BE2C (cell line): ENCODE results near the gene PUS1. TPM values are rescaled to one million over a fixed set of nuclear protein-coding genes. Genes with fewer than 3 reads are reported as not detected.
A peak's percentile ranks its signal among the peaks of the same experiment; 100 is the strongest.
"Not testable (repeated sequence)": the region's sequence is repeated elsewhere in the genome, so short reads cannot be mapped to it uniquely, and the experiment has no call there.

Experiments used
- DNase-seq: peaks from one replicate; pipeline ENCODE4 v3.0.0-alpha.2; 2020
- H3K27me3 ChIP-seq: fragments of 250-450 bp; sonication (Bioruptor Pico); 2 replicates; pipeline ENCODE4 v1.5.1; 2020; ENCODE audit warnings: mild to moderate bottlenecking
- H3K36me3 ChIP-seq: fragments of 250-450 bp; sonication (Bioruptor Pico); 2 replicates; pipeline ENCODE4 v1.5.1; 2020; ENCODE audit warnings: mild to moderate bottlenecking
- H3K4me1 ChIP-seq: fragments of 250-450 bp; sonication (Bioruptor Pico); 2 replicates; pipeline ENCODE4 v1.5.1; 2020
- H3K4me3 ChIP-seq: 2 replicates; pipeline ENCODE4 v1.5.1; 2011; ENCODE audit warnings: low read depth, low read length
- H3K9me3 ChIP-seq: fragments of 250-450 bp; sonication (Bioruptor Pico); 2 replicates; pipeline ENCODE4 v1.5.1; 2020
- polyA plus RNA-seq: library from polyadenylated mRNA; unstranded; fragments of >200 nt; gene quantifications from one replicate; pipeline ENCODE4 v1.2.1, GENCODE V29; 2012; ENCODE audit warnings: low read depth, missing spikeins; ENCODE audit not compliant: insufficient read length, insufficient read depth
- TF ChIP-seq, protein P1 (sequence below): IDR thresholded peaks from 2 replicates; pipeline ENCODE4 v1.5.1; 2012; ENCODE audit warnings: mild to moderate bottlenecking, low read depth, low read length

The PUS1 gene
- 128 TPM for polyA plus RNA-seq

DNA sequence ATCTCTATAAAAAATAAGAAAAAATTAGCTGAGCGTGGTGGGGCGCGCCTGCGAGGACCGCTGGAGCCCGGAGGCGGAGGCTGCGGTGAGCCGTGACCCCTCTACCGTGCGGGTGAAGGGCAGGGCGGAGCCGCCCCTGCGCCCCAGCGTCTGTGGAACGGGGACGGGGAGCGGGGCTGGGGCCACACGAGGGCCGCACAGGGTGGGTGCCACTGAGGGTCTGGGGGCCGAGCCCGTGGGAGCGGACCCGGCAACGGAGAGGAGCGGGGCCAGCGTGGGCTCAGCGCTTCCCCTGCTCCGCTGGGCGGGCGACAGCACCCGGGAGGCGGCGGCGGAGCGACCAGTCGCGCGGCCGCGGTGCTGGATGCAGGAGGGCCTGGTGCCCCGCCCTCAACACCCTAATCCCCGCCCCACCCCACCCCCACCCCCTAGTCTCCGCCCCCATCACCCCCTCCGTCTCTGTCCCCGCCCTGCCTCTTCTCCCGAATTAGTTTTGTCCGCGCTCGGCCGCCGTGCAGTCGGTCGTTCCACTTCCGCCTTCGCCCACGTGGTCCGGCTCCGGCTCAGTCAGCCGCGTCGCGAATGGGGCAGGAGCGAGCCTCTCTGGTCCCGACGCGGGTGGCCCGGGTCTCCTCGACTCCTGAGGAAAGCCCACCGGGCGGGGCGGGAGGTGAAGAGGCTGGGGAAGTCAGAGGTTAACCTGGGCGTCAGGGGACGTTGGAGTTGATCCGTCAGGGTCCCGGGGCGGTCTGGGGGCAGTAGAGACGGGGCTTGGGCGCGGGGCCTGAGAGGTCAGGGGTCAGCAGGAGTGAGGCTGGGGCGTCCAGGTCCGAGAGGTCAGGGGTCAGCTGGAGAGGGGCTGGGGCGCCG, at the start of gene PUS1:
Gene PUS1, plus strand, starts transcription at position 566 of the 870 bp plus-strand sequence. CDS start 447 bp downstream, outside the sequence.
- H3K4me1 ChIP-seq = no peaks in the 10 kb centered on the region
- peaks cover 34% of the 10 kb centered on the region for H3K36me3 ChIP-seq
- no peaks in the 10 kb centered on the region for H3K27me3 ChIP-seq
- DNase-seq = peak; percentile 96
- TF ChIP-seq, protein P1, sequence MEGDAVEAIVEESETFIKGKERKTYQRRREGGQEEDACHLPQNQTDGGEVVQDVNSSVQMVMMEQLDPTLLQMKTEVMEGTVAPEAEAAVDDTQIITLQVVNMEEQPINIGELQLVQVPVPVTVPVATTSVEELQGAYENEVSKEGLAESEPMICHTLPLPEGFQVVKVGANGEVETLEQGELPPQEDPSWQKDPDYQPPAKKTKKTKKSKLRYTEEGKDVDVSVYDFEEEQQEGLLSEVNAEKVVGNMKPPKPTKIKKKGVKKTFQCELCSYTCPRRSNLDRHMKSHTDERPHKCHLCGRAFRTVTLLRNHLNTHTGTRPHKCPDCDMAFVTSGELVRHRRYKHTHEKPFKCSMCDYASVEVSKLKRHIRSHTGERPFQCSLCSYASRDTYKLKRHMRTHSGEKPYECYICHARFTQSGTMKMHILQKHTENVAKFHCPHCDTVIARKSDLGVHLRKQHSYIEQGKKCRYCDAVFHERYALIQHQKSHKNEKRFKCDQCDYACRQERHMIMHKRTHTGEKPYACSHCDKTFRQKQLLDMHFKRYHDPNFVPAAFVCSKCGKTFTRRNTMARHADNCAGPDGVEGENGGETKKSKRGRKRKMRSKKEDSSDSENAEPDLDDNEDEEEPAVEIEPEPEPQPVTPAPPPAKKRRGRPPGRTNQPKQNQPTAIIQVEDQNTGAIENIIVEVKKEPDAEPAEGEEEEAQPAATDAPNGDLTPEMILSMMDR = no peak
- H3K4me3 ChIP-seq = peak within 1 kb of the TSS; percentile 94
- H3K9me3 ChIP-seq = no peaks in the 10 kb centered on the region

DNA sequence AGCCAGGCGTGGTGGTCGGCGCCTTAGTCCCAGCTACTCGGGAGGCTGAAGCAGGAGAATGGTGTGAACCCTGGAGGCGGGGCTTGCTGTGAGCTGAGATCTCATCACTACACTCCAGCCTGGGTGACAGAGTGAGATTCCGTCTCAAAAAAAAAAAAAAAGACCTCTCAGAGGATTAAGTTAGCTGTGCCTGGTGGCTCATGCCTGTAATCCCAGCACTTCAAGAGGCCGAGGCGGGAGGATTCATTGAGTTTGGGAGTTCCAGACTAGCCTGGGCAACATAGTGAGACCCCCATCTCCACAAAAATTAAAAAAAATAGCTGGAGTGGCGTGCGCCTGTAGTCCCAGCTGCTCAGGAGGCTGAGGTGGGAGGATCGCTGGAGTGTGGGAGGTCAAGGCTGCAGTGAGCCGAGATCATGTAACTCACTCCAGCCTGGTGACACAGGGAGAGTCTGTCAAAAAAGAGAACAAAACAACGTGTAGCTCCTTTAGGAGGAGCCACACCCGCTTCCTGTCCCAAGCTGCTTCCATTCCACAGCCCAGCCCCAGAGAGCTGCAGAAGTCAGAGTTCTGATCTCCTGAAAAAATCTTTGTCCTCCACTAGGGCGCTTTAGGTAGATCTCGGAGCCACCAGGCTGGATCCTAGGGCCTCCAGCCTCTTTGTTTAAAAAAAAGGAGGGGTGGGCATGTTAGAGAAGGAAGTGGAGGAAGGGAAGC, 46.1 kb upstream of the PUS1 start:
- no peak for DNase-seq
- H3K4me3 ChIP-seq = no peak overlapping the region
- no peaks in the 10 kb centered on the region for H3K4me1 ChIP-seq
- no peaks in the 10 kb centered on the region for H3K9me3 ChIP-seq
- H3K27me3 ChIP-seq = no peaks in the 10 kb centered on the region
- H3K36me3 ChIP-seq = no peaks in the 10 kb centered on the region
- TF ChIP-seq, protein P1 = no peak

DNA sequence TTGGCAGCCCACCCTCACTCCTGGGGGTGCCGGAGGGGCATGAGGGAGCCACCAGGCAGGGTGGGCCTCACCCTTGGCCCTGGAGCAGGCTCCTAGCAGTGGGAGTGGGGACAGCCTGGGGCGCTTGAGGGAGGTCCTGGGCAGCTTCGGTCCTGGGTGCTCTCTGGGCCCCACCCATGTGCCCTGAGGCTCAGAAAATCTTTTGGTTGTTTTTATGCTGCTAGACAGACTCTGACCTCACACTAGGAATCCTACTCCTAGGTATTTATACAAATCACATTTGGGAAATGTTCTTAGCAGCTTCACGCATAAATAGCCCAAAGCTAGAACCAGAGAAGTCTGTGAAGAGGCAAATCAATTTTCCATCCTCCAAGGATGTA, 45.6 kb upstream of the PUS1 start:
- H3K4me3 ChIP-seq = no peak overlapping the region
- H3K9me3 ChIP-seq = no peaks in the 10 kb centered on the region
- H3K27me3 ChIP-seq = no peaks in the 10 kb centered on the region
- no peaks in the 10 kb centered on the region for H3K36me3 ChIP-seq
- TF ChIP-seq, protein P1 = no peak
- no peak for DNase-seq
- no peaks in the 10 kb centered on the region for H3K4me1 ChIP-seq

DNA sequence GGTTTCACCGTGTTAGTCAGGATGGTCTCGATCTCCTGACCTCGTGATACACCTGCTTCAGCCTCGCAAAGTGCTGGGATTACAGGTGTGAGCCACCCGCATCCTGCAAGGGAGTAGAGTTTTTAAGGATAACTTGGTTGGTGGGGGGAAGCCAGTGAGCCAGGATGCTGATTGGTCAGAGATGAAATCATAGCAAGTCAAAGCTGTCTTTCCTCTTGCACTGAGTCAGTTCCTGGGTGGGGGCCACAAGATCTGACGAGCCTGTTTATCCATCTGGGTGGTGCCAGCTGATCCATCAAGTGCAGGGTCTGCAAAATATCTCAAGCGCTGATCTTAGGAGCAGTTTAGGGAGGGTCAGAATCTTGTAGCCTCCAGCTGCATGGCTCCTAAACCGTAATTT, 44.0 kb upstream of the PUS1 start:
- not testable (repeated sequence) for H3K36me3 ChIP-seq

DNA sequence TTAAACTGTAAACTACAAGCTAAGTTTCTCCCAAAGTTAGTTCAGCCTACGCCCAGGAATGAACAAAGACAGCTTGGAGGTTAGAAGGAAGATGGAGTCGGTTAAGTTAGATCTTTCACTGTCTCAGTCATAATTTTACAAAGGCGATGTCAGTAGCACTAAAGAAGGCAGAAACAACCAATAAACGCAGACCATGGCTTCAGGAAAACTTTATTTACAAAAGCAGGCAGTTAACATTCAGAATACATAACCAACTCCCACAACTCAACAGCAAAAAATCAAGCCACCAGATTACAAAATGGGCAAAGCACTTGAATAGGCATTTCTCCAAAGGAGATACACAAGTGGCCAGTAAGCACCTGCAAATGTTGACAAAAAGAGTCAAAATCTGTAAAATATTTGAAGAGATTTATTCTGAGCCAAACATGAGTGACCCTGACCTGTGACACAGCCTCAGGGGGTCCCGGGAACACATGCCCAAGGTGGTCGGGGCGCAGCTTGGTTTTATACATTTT, 43.5 kb upstream of the PUS1 start:
- no peak for DNase-seq
- H3K27me3 ChIP-seq = no peaks in the 10 kb centered on the region
- H3K4me3 ChIP-seq = no peak overlapping the region
- H3K9me3 ChIP-seq = no peaks in the 10 kb centered on the region
- H3K4me1 ChIP-seq = no peaks in the 10 kb centered on the region
- TF ChIP-seq, protein P1 = no peak
- no peaks in the 10 kb centered on the region for H3K36me3 ChIP-seq

More for the DNA sequence above, 44.0 kb upstream of the PUS1 start:
- H3K4me1 ChIP-seq, H3K4me3 ChIP-seq, H3K9me3 ChIP-seq, DNase-seq, H3K27me3 ChIP-seq: not testable (repeated sequence)

DNA sequence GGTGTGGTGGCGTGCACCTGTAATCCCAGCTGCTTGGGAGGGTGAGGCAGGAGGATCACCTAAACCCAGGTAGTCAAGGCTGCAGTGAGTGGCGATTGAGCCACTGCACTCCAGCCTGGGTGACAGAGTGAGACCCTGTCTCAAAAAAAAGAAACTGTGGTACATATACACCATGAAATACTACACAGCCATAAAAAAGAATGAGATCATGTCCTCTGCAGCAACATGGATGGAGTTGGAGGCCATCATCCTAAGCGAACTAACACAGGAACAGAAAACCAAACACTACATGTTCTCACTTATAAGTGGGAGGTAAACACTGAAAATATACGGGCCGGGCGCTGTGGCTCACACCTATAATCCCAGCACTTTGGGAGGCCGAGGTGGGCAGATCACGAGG, 37.4 kb upstream of the PUS1 start:
- DNase-seq, H3K27me3 ChIP-seq, H3K4me1 ChIP-seq, H3K9me3 ChIP-seq, H3K36me3 ChIP-seq, H3K4me3 ChIP-seq: not testable (repeated sequence)
